GM13977 (cell line): ENCODE data around the gene DNAH6.
"Not testable (repeated sequence)": the region's sequence is repeated elsewhere in the genome, so short reads cannot be mapped to it uniquely, and the experiment has no call there.

Source experiments
- DNase-seq: peaks from one replicate; pipeline ENCODE4 v3.0.0; 2012; ENCODE audit warnings: low spot score
- CTCF ChIP-seq: IDR thresholded peaks from 2 replicates; pipeline ENCODE4 v1.5.1; 2012; ENCODE audit warnings: mild to moderate bottlenecking, control low read depth; ENCODE audit not compliant: insufficient read depth; ENCODE audit errors: extremely low read depth, missing control alignments
- in situ Hi-C: fragments of 300-500 bp; cut with MboI; formaldehyde crosslinking; loops from one replicate; pipeline ENCODE4 v1.12.0; 2022; ENCODE audit warnings: low sequenced_read_pairs, low pct_unique_long_range_greater_than_20kb, mixed read lengths, inconsistent platforms; ENCODE audit not compliant: unreplicated experiment

DNAH6 gene

GRCh38 chr2:84498150-84498799 lies 18.0 kb upstream of the DNAH6 start:
- TF ChIP-seq CTCF = no peak
- no peak for DNase-seq
- in situ Hi-C loops = loop anchor here (5.0 to 25.0 kb wide), 2 partner anchors 364 to 789 kb away; no protein-coding TSS in a partner anchor

DNA sequence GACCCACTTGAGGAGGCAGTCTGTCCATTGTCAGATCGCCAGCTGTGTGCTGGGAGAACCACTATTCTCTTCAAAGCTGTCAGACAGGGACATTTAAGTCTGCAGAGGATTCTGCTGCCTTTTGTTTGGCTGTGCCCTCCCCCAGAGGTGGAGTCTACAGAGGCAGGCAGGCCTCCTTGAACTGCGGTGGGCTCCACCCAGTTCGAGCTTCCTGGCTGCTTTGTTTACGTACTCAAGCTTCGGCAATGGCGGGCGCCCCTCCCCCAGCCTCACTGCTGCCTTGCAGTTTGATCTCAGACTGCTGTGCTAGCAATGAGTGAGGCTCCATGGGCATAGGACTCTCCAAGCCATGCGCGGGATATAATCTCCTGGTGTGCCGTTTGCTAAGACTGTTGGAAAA lies 5.3 kb upstream of the DNAH6 start:
- in situ Hi-C loops, DNase-seq: not testable (repeated sequence)

DNA sequence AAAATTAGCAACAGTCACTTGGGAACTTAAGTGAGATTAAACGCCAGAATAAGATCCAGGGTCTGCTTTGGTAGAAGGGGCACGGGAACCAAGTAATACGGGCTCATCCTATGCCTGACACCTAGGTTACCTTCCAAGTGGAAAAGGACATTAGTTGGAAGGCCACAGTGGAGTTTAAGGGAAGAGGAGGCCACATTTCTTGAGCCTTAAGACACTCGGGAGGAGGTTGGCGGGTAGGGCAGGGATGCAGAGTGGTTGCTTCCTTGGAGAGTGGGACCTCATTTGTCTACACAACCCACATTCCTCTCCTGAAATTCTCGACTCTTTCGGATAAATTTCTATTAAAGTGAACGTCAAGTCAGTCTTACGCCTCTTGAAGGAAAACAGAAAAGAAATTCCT lies 510 bp upstream of the DNAH6 start:
- DNase-seq = no peak
- no peak for TF ChIP-seq CTCF
- in situ Hi-C loops = no loop called here

GRCh38 chr2:84519332-84519957 lies 3.1 kb downstream of the DNAH6 start:
- in situ Hi-C loops = no loop called here
- TF ChIP-seq CTCF = no peak
- DNase-seq = no peak

DNA sequence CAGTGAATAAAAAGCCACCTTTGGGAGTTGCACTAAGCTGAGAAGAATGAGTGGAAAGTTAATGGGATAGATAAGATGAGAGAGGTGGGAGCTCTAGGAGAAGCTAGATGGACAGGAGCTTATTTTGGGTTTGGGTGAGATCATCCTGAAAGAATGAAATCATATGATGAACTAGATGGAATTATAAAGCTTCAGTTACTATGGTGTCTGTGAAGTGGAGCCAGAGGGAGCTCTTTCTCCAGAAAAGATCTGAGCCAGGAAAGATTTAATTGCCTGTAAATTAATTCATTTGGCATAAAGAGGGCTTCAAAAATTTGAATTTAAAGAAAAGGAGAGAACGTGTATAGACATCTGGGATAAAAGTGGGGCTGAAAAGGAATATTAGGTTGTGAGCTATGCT lies 10.3 kb downstream of the DNAH6 start:
- in situ Hi-C loops = no loop called here
- no peak for DNase-seq
- no peak for TF ChIP-seq CTCF

DNA sequence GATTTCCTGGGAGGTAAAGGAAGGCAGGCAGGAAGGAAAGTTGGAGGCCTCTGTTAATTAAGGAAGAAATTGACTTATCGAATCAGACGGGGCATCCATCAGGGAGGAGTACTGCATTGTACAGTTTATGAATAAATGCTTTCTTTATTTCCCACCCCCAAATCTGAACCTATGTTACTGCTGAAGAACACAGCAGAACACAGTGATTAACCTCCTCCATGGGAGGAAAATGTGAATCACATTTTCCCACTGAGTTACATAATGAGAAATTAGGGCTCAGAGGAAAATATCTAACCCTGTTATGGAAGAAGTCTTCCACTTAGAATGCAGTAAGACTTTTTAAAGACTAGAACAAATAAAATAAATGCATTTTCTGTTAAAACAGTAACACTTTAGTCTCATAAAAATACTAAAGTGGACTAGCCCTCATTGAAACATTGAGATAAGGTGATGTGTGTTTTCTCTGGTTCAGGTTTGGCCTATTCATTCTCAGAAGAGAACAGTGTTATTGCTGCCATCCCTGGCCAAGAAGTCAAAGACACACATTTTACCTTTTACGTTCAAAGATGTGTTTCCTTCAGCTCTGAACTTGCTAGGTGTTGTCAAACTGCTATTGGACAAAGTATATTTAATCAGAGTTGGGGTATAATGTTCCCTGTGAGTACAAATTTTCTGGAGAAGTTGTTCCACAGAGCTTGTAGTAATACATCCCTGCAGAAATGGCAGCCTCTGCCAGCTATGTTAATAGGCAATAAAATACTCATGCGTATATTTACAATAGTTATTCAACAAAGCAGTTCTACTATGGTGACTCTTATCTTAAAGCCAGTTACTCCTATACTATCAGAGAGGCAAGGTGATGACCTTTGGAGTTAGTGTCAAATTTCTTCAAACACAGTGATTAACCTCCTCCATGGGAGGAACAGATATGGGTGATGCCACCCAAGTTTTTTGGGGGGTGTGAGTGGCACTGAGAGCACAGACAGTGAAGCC lies 11.1 kb downstream of the DNAH6 start:
- in situ Hi-C loops = no loop called here
- no peak for DNase-seq
- TF ChIP-seq CTCF = no peak
